ENCODE data around the gene NAXD.
"Not testable (repeated sequence)": the region's sequence is repeated elsewhere in the genome, so short reads cannot be mapped to it uniquely, and the experiment has no call there.

The NAXD gene

GRCh38 chr13:110615322-110616102, at the start of gene NAXD:
Gene NAXD (plus strand): TSS chr13:110615545. CDS start chr13:110615602, 57 bp downstream.
- peak; percentile 90 for DNase-seq

GRCh38 chr13:110566171-110566570, 49.2 kb upstream of the NAXD start:
- no peak for DNase-seq

GRCh38 chr13:110568612-110569011, 46.7 kb upstream of the NAXD start:
- DNase-seq, result no peak

GRCh38 chr13:110569962-110570361, 45.4 kb upstream of the NAXD start:
- not testable (repeated sequence) for DNase-seq

GRCh38 chr13:110570886-110571285, 44.5 kb upstream of the NAXD start:
- no peak for DNase-seq

GRCh38 chr13:110571896-110572777, 43.2 kb upstream of the NAXD start:
- DNase-seq, result no peak

- no peak for DNase-seq
Measured at GRCh38 chr13:110572778-110573118, 42.6 kb upstream of the NAXD start.

- no peak for DNase-seq
Measured at GRCh38 chr13:110574161-110574560, 41.2 kb upstream of the NAXD start.

- no peak for DNase-seq
Measured at GRCh38 chr13:110575322-110576069, 39.8 kb upstream of the NAXD start.

- no peak for DNase-seq
Measured at GRCh38 chr13:110576070-110576394, 39.3 kb upstream of the NAXD start.

GRCh38 chr13:110576736-110577476, 38.4 kb upstream of the NAXD start:
- DNase-seq, result no peak

- DNase-seq, result no peak
Measured at GRCh38 chr13:110578363-110578762, 37.0 kb upstream of the NAXD start.

- DNase-seq, result no peak
Measured at GRCh38 chr13:110580800-110581199, 34.5 kb upstream of the NAXD start.

- no peak for DNase-seq
Measured at GRCh38 chr13:110581506-110582185, 33.7 kb upstream of the NAXD start.

GRCh38 chr13:110582421-110582954, 32.9 kb upstream of the NAXD start:
- DNase-seq, result no peak

GRCh38 chr13:110583178-110583865, 32.0 kb upstream of the NAXD start:
- no peak for DNase-seq

GRCh38 chr13:110589793-110590390, 25.5 kb upstream of the NAXD start:
- no peak for DNase-seq

GRCh38 chr13:110590577-110590976, 24.8 kb upstream of the NAXD start:
- DNase-seq, result no peak

GRCh38 chr13:110592665-110593064, 22.7 kb upstream of the NAXD start:
- DNase-seq, result no peak

GRCh38 chr13:110593430-110594130, 21.8 kb upstream of the NAXD start:
- no peak for DNase-seq

Measured in NCI-H2227 treated with DMSO at 0.1 percent for 48 hours (cell line).